Endothelial cell of umbilical vein (primary cell): ENCODE data around the gene CFAP161. TPM values are rescaled to one million over a fixed set of nuclear protein-coding genes. Genes with fewer than 3 reads are reported as not detected.

ENCODE experiments used
- BruUV-seq: library from RNA; stranded (reverse); fragments of 400-500 nt; replicated peaks from 2 replicates; lab custom pipeline; 2021; lab: Mats Ljungman, UMichigan
- CTCF ChIA-PET: fragments of 300-600, 350-600 bp; sonication (Branson Sonifier 250); formaldehyde crosslinking; loops from one replicate; lab custom pipeline; 2021; ENCODE audit warnings: antibody characterized with exemption, inconsistent platforms; lab: Charles Lee
- POLR2A ChIA-PET: fragments of 300-600, 350-600 bp; sonication (Branson Sonifier 250); formaldehyde crosslinking; loops from one replicate; lab custom pipeline; 2021; ENCODE audit warnings: antibody characterized with exemption, inconsistent platforms; lab: Charles Lee
- DNase-seq: peaks from one replicate; pipeline ENCODE4 v3.0.0-alpha.2; 2011; ENCODE audit warnings: low read depth, low spot score
- FAIRE-seq: peaks from 2 replicates; lab custom pipeline; 2011; peaks lifted over from hg19 to GRCh38; lab: Jason Lieb, UNC
- H2AFZ ChIP-seq: 2 replicates; pipeline ENCODE4 v1.6.0; 2012; ENCODE audit warnings: low read depth, low read length, control low read depth, inconsistent platforms
- H3K27ac ChIP-seq: 2 replicates; pipeline ENCODE4 v1.5.1; 2011; ENCODE audit warnings: low read depth, mild to moderate bottlenecking, control low read depth, low read length, moderate library complexity; ENCODE audit not compliant: insufficient read depth
- H3K27me3 ChIP-seq, 2 experiments: 2 replicates each; pipeline versions ENCODE4 v1.6.0 to v1.6.1; 2011; ENCODE audit warnings: low read length in 2 of 2, mixed read lengths in 1 of 2; ENCODE audit not compliant: control insufficient read depth in 2 of 2, insufficient read depth in 2 of 2
- H3K36me3 ChIP-seq, 2 experiments: 2 replicates in 1 of 2; 3 replicates in 1 of 2; pipeline ENCODE4 v1.5.1; 2011; ENCODE audit warnings: low read length in 2 of 2, mild to moderate bottlenecking in 1 of 2, moderate library complexity in 1 of 2; ENCODE audit not compliant: control insufficient read depth in 2 of 2, insufficient read depth in 2 of 2; ENCODE audit errors: extremely low read depth in 1 of 2
- H3K4me1 ChIP-seq: 3 replicates; pipeline ENCODE4 v1.5.1; 2011; ENCODE audit warnings: mild to moderate bottlenecking, low read length; ENCODE audit not compliant: control insufficient read depth, insufficient read depth; ENCODE audit errors: extremely low read depth
- H3K4me2 ChIP-seq: 2 replicates; pipeline ENCODE4 v1.6.1; 2011; ENCODE audit warnings: low read length, control low read depth, mixed read lengths; ENCODE audit not compliant: insufficient read depth
- H3K4me3 ChIP-seq, 3 experiments: fragments of 200-600 bp in 1 of 3; sonication (generic), shearing (Covaris generic) in 1 of 3; replicated peaks in 1 of 3; 2 replicates each; pipeline ENCODE4 v1.5.1; 2011 to 2016; ENCODE audit warnings: control low read depth in 3 of 3, low read length in 3 of 3, mild to moderate bottlenecking in 2 of 3, inconsistent platforms in 1 of 3, low read depth in 1 of 3, moderate library complexity in 1 of 3; ENCODE audit not compliant: insufficient read depth in 1 of 3
- H3K79me2 ChIP-seq: 2 replicates; pipeline ENCODE4 v1.6.0; 2012; ENCODE audit warnings: low read length, inconsistent platforms; ENCODE audit not compliant: control insufficient read depth, insufficient read depth
- H3K9ac ChIP-seq: replicated peaks from 2 replicates; pipeline ENCODE3; 2011; ENCODE audit warnings: low read length, control low read depth; ENCODE audit not compliant: insufficient read depth; ENCODE audit errors: extremely low read depth
- H3K9me1 ChIP-seq: replicated peaks from 3 replicates; pipeline ENCODE4 v1.6.0; 2011; ENCODE audit warnings: mild to moderate bottlenecking, low read length; ENCODE audit not compliant: control insufficient read depth, insufficient read depth; ENCODE audit errors: extremely low read depth
- H3K9me3 ChIP-seq: replicated peaks from 2 replicates; pipeline ENCODE4 v1.5.1; 2012; ENCODE audit warnings: low read length, inconsistent platforms; ENCODE audit not compliant: control insufficient read depth, insufficient read depth
- H4K20me1 ChIP-seq: replicated peaks from 2 replicates; pipeline ENCODE3; 2011; ENCODE audit warnings: mild to moderate bottlenecking, low read length; ENCODE audit not compliant: control insufficient read depth, insufficient read depth; ENCODE audit errors: extremely low read depth
- EZH2 ChIP-seq: IDR thresholded peaks from 2 replicates; pipeline ENCODE4 v1.6.1; 2012; ENCODE audit warnings: borderline replicate concordance, low read depth, mild to moderate bottlenecking, moderate library complexity, low read length, inconsistent platforms; ENCODE audit not compliant: severe bottlenecking
- FOS ChIP-seq: IDR thresholded peaks from 2 replicates; pipeline ENCODE4 v1.6.1; 2011; ENCODE audit warnings: mild to moderate bottlenecking, low read length, moderate library complexity, borderline replicate concordance; ENCODE audit not compliant: insufficient read depth
- GATA2 ChIP-seq: IDR thresholded peaks from 2 replicates; pipeline ENCODE4 v1.7.0; 2011; ENCODE audit warnings: low read depth, mild to moderate bottlenecking, moderate library complexity, mixed read lengths, low read length; ENCODE audit not compliant: insufficient read length, insufficient read depth
- JUN ChIP-seq: IDR thresholded peaks from 2 replicates; pipeline ENCODE4 v1.6.1; 2011; ENCODE audit warnings: borderline replicate concordance, low read depth; ENCODE audit not compliant: insufficient read length, insufficient read depth
- MYC ChIP-seq: IDR thresholded peaks from one replicate; pipeline ENCODE4 v1.6.1; 2011; ENCODE audit warnings: mild to moderate bottlenecking, low read depth, low read length
- dilution Hi-C: fragments of 300-500 bp; cut with MboI; formaldehyde crosslinking; loops from one replicate; pipeline ENCODE4 v1.15.0; 2019; ENCODE audit warnings: low sequenced_read_pairs; ENCODE audit not compliant: extremely low pct_ligation_motif_present
- intact Hi-C: fragments of 100-400 bp; cut with micrococcal nuclease; formaldehyde crosslinking; loops from one replicate; pipeline ENCODE4 v1.10.0; 2022
- polyA plus RNA-seq, 4 experiments: library from polyadenylated mRNA; depleted of rRNA in 3 of 4; stranded (reverse) in 3 of 4; unstranded in 1 of 4; fragments of >200 nt; gene quantifications; 2 replicates each; pipeline versions ENCODE4 v1.2.1 to v1.2.3, GENCODE V29; 2011 to 2012; ENCODE audit warnings: missing spikeins in 1 of 4
- total RNA-seq: library from RNA; stranded (reverse); gene quantifications from 2 replicates; pipeline ENCODE4 v1.2.3, GENCODE V29; 2021
- TF ChIP-seq, protein P1 (sequence below): IDR thresholded peaks from 2 replicates; pipeline ENCODE4 v1.6.1; 2011; ENCODE audit not compliant: insufficient read depth, insufficient read length

The CFAP161 gene
- total and polyA plus RNA-seq, 2 donors (not counting 3 experiments of a cell fraction or from before 2014, with no cell fraction given) = 0.08 TPM; not detected in 1

GRCh38 chr15:81085213-81085612 is 48.9 kb upstream of the CFAP161 start:
- Histone ChIP-seq H3K4me2 (peak overlapping the region; percentile 21), H2AFZ (no peak overlapping the region), H3K79me2 (no peaks in the 10 kb centered on the region), H3K27me3 (no peaks in the 10 kb centered on the region), H4K20me1 (no peaks in the 10 kb centered on the region), H3K36me3 (no peaks in the 10 kb centered on the region), H3K4me1 (peaks cover 13% of the 10 kb centered on the region), H3K9me1 (no peaks in the 10 kb centered on the region), H3K9ac (no peak overlapping the region), H3K9me3 (no peaks in the 10 kb centered on the region), H3K27ac (no peak overlapping the region), H3K4me3 (no peak overlapping the region)
- peak; percentile 68 for DNase-seq
- dilution Hi-C loops (no loop called here), intact Hi-C loops (loop anchor here (1.0 kb wide), 2 partner anchors 17 to 46 kb away; no protein-coding TSS in a partner anchor)
- ChIA-PET CTCF (interaction anchor here (0.8 to 2.7 kb wide), 2 partner anchors 15 to 22 kb away, joined by 3 to 14 read pairs; no protein-coding TSS in a partner anchor), POLR2A (no interaction called here)
- TF ChIP-seq EZH2 (no peak), MYC (no peak), FOS (peak; percentile 77), GATA2 (peak; percentile 96), JUN (peak; percentile 50)
- TF ChIP-seq, protein P1, sequence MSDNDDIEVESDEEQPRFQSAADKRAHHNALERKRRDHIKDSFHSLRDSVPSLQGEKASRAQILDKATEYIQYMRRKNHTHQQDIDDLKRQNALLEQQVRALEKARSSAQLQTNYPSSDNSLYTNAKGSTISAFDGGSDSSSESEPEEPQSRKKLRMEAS = no peak
- BruUV-seq = no TSS peak
- peak; percentile 56 for FAIRE-seq

- TF ChIP-seq EZH2 (no peak), FOS (peak; percentile 16)
- ChIA-PET POLR2A (no interaction called here), CTCF (interaction anchor here (1.3 to 2.7 kb wide), 2 partner anchors 21 to 47 kb away, joined by 3 to 14 read pairs; no protein-coding TSS in a partner anchor)
- H4K20me1 ChIP-seq = no peaks in the 10 kb centered on the region
- H3K9ac ChIP-seq = no peak overlapping the region
- H3K27ac ChIP-seq = no peak overlapping the region
- H3K4me1 ChIP-seq = peaks cover 13% of the 10 kb centered on the region
- no peaks in the 10 kb centered on the region for H3K9me1 ChIP-seq
- H2AFZ ChIP-seq = no peak overlapping the region
- FAIRE-seq (no peak), DNase-seq (no peak)
- dilution Hi-C loops = no loop called here
- no peaks in the 10 kb centered on the region for H3K79me2 ChIP-seq
- H3K9me3 ChIP-seq = no peaks in the 10 kb centered on the region
- H3K4me3 ChIP-seq = no peak overlapping the region
- H3K4me2 ChIP-seq = no peak overlapping the region
- no TSS peak for BruUV-seq
- intact Hi-C loops = loop anchor here (1.0 kb wide), 2 partner anchors 18 to 47 kb away; no protein-coding TSS in a partner anchor
- no peaks in the 10 kb centered on the region for H3K27me3 ChIP-seq
- H3K36me3 ChIP-seq = no peaks in the 10 kb centered on the region
Observed at GRCh38 chr15:81085898-81086297, 48.2 kb upstream of the CFAP161 start.
